Stomach (tissue), 4 donors: Measurements from ENCODE around the gene ANGPTL2.

Source experiments
- POLR2A ChIP-seq, 4 donors: fragments of 450-650 bp; IDR thresholded peaks; one replicate each; pipeline ENCODE4 v1.6.1; 2016; ENCODE audit warnings: antibody characterized with exemption in 4 of 4, control low read depth in 2 of 4, mild to moderate bottlenecking in 1 of 4, moderate library complexity in 1 of 4
- POLR2AphosphoS5 ChIP-seq, 3 donors: sonication (generic); formaldehyde crosslinking; IDR thresholded peaks; one replicate each; pipeline ENCODE4 v1.6.1; 2016; ENCODE audit warnings: antibody characterized with exemption in 3 of 3
- TF ChIP-seq, protein P1 (sequence below), 7 experiments: fragments of 450-650 bp in 4 of 7; fragments of 200-600 bp in 3 of 7; sonication (generic) in 3 of 7; IDR thresholded peaks; one replicate each; pipeline ENCODE4 v1.5.1; 2016 to 2019; ENCODE audit warnings: antibody characterized with exemption in 7 of 7, control low read depth in 2 of 7, mild to moderate bottlenecking in 1 of 7

- TF ChIP-seq, protein P1, sequence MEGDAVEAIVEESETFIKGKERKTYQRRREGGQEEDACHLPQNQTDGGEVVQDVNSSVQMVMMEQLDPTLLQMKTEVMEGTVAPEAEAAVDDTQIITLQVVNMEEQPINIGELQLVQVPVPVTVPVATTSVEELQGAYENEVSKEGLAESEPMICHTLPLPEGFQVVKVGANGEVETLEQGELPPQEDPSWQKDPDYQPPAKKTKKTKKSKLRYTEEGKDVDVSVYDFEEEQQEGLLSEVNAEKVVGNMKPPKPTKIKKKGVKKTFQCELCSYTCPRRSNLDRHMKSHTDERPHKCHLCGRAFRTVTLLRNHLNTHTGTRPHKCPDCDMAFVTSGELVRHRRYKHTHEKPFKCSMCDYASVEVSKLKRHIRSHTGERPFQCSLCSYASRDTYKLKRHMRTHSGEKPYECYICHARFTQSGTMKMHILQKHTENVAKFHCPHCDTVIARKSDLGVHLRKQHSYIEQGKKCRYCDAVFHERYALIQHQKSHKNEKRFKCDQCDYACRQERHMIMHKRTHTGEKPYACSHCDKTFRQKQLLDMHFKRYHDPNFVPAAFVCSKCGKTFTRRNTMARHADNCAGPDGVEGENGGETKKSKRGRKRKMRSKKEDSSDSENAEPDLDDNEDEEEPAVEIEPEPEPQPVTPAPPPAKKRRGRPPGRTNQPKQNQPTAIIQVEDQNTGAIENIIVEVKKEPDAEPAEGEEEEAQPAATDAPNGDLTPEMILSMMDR (IDR thresholded peaks at IDR 0.05), result no peak
- no peak for TF ChIP-seq POLR2AphosphoS5 (IDR thresholded peaks at IDR 0.05)
- TF ChIP-seq POLR2A (IDR thresholded peaks at IDR 0.05), result no peak
These were observed 26.2 kb downstream of the ANGPTL2 start for GRCh38 chr9:127096208-127096607.
